ENCODE results near the gene HOXA7. TPM values are rescaled to one million over a fixed set of nuclear protein-coding genes. Genes with fewer than 3 reads are reported as not detected.

The HOXA7 gene
- total RNA-seq, 4 donors from 2014 or later: 7.0 to 22.9 (median 12.8) TPM

DNA sequence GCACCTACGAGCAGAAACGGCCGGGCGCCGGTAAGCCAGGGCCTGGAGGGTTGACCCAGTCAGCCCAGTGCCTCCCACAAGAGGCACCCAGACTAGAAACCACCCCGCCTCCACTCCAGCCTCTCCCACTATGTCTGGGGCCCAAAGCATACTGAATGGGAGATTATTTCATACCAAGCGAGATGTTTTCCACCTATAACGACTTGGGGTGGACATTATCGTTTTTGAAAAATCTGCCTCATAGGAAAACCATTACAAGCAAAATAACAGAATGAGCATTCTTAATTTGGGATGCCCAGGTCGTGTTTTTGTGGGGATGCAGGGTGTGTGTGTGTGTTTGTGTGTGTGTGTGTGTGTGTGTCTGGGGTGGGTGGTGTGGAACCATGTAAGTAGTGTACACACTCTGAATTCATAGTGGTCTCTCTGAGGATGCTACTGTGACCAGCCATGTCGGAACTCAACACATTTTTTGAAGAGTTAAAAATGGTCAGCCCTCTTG is 10.5 kb downstream of the HOXA7 start:
- DNase-seq: no peak
- Histone ChIP-seq H3K9me3 (no peaks in the 10 kb centered on the region), H3K27ac (peak overlapping the region; percentile 95 to 99 (median 98)), H3K4me3 (peak overlapping the region in 3 of 4 donors; percentile 2 to 77 (median 57)), H3K36me3 (no peaks in the 10 kb centered on the region), H3K4me1 (peaks cover 0 to 78% (median 58%) of the 10 kb centered on the region in 4 donors), H3K27me3 (peaks cover 19% of the 10 kb centered on the region)
- 55 to 64% methylated on average over 2 to 11 of the region's 11 CpGs for WGBS, 2 donors (ENCODE audit: low coverage in 1 of 2)
- in situ Hi-C loops (cut with MboI; ENCODE audit: low pct_ligation_motif_present in 1 of 4, low pct_unique_long_range_greater_than_20kb in 1 of 4, low sequenced_read_pairs in 3 of 4) (loop anchor here in 3 of 4 donors (10.0 kb wide), 1 partner anchor 291 kb away; no protein-coding TSS in a partner anchor), intact Hi-C loops (cut with DNase I; ENCODE audit: low total_unique reads) (loop anchor here (5.0 kb wide), 2 partner anchors 39 to 289 kb away; no protein-coding TSS in a partner anchor)
- TF ChIP-seq POLR2AphosphoS5 (IDR thresholded peaks at IDR 0.05) (peak in 1 of 3 donors; percentile 0), EP300 (IDR thresholded peaks at IDR 0.05; ENCODE audit: low read depth) (no peak)

DNA sequence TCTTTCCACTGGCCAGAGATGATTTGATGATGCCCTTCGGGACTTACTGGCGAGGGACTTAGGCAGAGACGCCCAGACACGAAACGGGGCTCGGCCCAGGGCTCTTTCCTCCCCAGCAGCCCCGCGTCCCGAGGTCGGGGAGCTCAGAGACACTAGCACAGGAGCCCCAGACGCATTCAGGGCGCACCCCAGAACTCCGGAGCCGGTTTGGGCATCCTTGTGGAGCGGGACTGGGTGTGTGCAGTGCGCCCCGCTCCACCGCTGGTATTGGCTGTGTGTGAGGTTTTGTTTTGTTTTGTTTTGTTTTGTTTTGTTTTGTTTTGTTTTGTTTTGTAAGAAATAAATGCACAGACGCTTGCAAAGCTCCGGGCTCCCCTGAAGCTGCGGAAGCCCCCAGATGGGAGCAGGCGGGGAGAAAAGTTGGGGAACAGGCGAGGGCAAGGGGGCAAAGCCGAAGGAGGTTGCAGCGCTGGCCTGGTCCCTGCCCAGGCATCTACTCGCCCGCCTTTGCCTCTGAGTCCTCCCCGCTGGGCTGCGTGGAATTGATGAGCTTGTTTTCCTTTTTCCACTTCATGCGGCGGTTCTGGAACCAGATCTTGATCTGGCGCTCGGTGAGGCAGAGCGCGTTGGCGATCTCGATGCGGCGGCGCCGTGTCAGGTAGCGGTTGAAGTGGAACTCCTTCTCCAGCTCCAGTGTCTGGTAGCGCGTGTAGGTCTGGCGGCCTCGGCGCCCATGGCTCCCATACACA is 11.1 kb downstream of the HOXA7 start:
- 58 to 62% methylated on average over 3 to 47 of the region's 47 CpGs for WGBS, 2 donors (ENCODE audit: low coverage in 1 of 2)
- H3K36me3 ChIP-seq: no peaks in the 10 kb centered on the region
- in situ Hi-C loops (cut with MboI; ENCODE audit: low pct_ligation_motif_present in 1 of 4, low pct_unique_long_range_greater_than_20kb in 1 of 4, low sequenced_read_pairs in 3 of 4) (loop anchor here in 3 of 4 donors (10.0 kb wide), 1 partner anchor 291 kb away; no protein-coding TSS in a partner anchor), intact Hi-C loops (cut with DNase I; ENCODE audit: low total_unique reads) (loop anchor here (5.0 kb wide), 2 partner anchors 38 to 288 kb away; no protein-coding TSS in a partner anchor)
- H3K9me3 ChIP-seq: no peaks in the 10 kb centered on the region
- DNase-seq: peak; percentile 29
- H3K4me1 ChIP-seq: peaks cover 0 to 73% (median 64%) of the 10 kb centered on the region in 4 donors
- peak overlapping the region; percentile 95 to 99 (median 98) for H3K27ac ChIP-seq
- TF ChIP-seq EP300 (IDR thresholded peaks at IDR 0.05; ENCODE audit: low read depth): no peak
- TF ChIP-seq POLR2AphosphoS5 (IDR thresholded peaks at IDR 0.05): peak in 2 of 3 donors; percentile 6 to 9
- TF ChIP-seq, protein P1, sequence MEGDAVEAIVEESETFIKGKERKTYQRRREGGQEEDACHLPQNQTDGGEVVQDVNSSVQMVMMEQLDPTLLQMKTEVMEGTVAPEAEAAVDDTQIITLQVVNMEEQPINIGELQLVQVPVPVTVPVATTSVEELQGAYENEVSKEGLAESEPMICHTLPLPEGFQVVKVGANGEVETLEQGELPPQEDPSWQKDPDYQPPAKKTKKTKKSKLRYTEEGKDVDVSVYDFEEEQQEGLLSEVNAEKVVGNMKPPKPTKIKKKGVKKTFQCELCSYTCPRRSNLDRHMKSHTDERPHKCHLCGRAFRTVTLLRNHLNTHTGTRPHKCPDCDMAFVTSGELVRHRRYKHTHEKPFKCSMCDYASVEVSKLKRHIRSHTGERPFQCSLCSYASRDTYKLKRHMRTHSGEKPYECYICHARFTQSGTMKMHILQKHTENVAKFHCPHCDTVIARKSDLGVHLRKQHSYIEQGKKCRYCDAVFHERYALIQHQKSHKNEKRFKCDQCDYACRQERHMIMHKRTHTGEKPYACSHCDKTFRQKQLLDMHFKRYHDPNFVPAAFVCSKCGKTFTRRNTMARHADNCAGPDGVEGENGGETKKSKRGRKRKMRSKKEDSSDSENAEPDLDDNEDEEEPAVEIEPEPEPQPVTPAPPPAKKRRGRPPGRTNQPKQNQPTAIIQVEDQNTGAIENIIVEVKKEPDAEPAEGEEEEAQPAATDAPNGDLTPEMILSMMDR (IDR thresholded peaks at IDR 0.05): no peak
- TF ChIP-seq POLR2A (IDR thresholded peaks at IDR 0.05): no peak
- peaks cover 19% of the 10 kb centered on the region for H3K27me3 ChIP-seq
- H3K4me3 ChIP-seq: peak overlapping the region in 3 of 4 donors; percentile 2 to 77 (median 57)

DNA sequence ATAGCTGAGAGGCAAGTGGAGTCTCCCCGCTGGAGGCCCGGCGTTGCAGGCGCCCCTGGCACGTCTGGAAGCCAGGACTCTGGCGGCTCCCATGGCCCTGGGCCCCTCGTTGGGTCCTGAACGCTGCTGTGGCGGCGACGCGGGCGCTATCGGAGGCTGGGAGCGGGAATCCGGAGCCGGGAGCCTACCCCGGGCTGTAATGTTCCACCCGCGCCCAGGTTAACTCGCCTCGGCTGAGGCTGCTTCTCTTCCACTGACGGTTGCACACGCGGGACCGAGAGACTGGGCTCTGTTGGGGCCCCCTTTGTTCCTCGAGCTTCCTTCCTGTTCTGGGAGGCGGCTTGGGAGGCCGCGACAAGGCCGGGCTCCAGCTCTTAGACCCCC is 11.7 kb downstream of the HOXA7 start:
- TF ChIP-seq POLR2A (IDR thresholded peaks at IDR 0.05) (no peak), POLR2AphosphoS5 (IDR thresholded peaks at IDR 0.05) (no peak), EP300 (IDR thresholded peaks at IDR 0.05; ENCODE audit: low read depth) (no peak)
- TF ChIP-seq, protein P1 (IDR thresholded peaks at IDR 0.05): no peak
- Histone ChIP-seq H3K27ac (peak overlapping the region; percentile 95 to 99 (median 98)), H3K4me1 (peaks cover 0 to 72% (median 62%) of the 10 kb centered on the region in 4 donors), H3K9me3 (no peaks in the 10 kb centered on the region), H3K4me3 (peak overlapping the region in 3 of 4 donors; percentile 2 to 77 (median 57)), H3K36me3 (no peaks in the 10 kb centered on the region), H3K27me3 (peaks cover 19% of the 10 kb centered on the region)
- DNase-seq: peak; percentile 24
- in situ Hi-C loops (cut with MboI; ENCODE audit: low pct_ligation_motif_present in 1 of 4, low pct_unique_long_range_greater_than_20kb in 1 of 4, low sequenced_read_pairs in 3 of 4) (loop anchor here (5.0 to 10.0 kb wide), 2 partner anchors 287 to 290 kb away; no protein-coding TSS in a partner anchor), intact Hi-C loops (cut with DNase I; ENCODE audit: low total_unique reads) (loop anchor here (5.0 kb wide), 2 partner anchors 37 to 287 kb away; no protein-coding TSS in a partner anchor)
- 37% methylated on average over 30 of the region's 31 CpGs; no CpG with 5 or more reads in 1 of the 2 donors for WGBS, 2 donors (ENCODE audit: low coverage in 1 of 2)

DNA sequence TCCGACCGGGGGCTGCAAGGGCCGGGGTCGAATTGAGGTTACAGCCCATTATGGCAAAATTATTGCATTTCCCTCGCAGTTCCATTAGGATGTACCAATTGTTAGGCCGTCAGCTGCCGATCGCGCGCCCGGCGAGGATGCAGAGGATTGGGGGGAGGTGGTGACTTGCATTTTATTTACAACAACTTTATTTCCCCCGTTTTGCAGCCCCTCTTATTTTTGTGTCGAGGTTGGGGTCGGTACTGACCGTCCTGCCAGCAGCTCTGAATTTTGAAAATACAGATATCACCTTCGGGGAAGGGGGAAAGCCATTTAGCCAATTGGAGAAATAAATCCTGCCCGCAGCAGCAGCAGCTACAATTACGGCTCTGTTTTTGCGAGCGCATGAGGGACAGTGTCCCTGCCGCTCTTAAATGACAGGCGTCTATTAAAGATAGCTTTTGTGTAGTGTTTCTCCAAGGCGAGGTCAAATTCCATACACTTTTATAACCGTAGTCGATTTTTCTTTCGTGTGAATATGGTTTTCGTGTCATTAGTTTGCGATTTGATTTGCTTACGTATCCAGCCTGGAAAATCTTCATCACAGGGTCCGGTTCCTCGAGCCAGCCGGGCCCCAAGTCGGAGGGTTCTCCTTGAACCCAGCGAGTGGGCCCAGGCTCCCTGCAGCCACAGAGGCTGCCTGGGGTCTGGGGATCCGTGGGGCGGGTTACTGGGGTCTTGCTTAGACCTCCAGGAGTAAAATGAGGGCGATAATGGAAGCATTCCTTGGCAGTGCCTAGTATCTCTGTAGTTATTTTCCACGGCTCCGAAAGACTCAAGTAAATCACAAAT is 12.3 kb downstream of the HOXA7 start:
- intact Hi-C loops (cut with DNase I; ENCODE audit: low total_unique reads) (no loop called here), in situ Hi-C loops (cut with MboI; ENCODE audit: low pct_ligation_motif_present in 1 of 4, low pct_unique_long_range_greater_than_20kb in 1 of 4, low sequenced_read_pairs in 3 of 4) (loop anchor here (5.0 to 10.0 kb wide), 2 partner anchors 287 to 289 kb away; no protein-coding TSS in a partner anchor)
- Histone ChIP-seq H3K4me1 (peaks cover 0 to 69% (median 58%) of the 10 kb centered on the region in 4 donors), H3K4me3 (peak overlapping the region in 3 of 4 donors; percentile 2 to 77 (median 57)), H3K9me3 (no peaks in the 10 kb centered on the region), H3K27me3 (peaks cover 19% of the 10 kb centered on the region), H3K27ac (peak overlapping the region; percentile 95 to 99 (median 98)), H3K36me3 (no peaks in the 10 kb centered on the region)
- DNase-seq: peak; percentile 53
- 45 to 54% methylated on average over 11 to 40 of the region's 40 CpGs for WGBS, 2 donors (ENCODE audit: low coverage in 1 of 2)
- TF ChIP-seq, protein P1 (IDR thresholded peaks at IDR 0.05): peak in 2 of 5 experiments; percentile 16 to 18
- TF ChIP-seq POLR2AphosphoS5 (IDR thresholded peaks at IDR 0.05) (peak in 1 of 3 donors; percentile 29), POLR2A (IDR thresholded peaks at IDR 0.05) (peak; percentile 22), EP300 (IDR thresholded peaks at IDR 0.05; ENCODE audit: low read depth) (no peak)
